Measurements from ENCODE around the gene RPL19.
"Not testable (repeated sequence)": the region's sequence is repeated elsewhere in the genome, so short reads cannot be mapped to it uniquely, and the experiment has no call there.

RPL19 gene

DNA sequence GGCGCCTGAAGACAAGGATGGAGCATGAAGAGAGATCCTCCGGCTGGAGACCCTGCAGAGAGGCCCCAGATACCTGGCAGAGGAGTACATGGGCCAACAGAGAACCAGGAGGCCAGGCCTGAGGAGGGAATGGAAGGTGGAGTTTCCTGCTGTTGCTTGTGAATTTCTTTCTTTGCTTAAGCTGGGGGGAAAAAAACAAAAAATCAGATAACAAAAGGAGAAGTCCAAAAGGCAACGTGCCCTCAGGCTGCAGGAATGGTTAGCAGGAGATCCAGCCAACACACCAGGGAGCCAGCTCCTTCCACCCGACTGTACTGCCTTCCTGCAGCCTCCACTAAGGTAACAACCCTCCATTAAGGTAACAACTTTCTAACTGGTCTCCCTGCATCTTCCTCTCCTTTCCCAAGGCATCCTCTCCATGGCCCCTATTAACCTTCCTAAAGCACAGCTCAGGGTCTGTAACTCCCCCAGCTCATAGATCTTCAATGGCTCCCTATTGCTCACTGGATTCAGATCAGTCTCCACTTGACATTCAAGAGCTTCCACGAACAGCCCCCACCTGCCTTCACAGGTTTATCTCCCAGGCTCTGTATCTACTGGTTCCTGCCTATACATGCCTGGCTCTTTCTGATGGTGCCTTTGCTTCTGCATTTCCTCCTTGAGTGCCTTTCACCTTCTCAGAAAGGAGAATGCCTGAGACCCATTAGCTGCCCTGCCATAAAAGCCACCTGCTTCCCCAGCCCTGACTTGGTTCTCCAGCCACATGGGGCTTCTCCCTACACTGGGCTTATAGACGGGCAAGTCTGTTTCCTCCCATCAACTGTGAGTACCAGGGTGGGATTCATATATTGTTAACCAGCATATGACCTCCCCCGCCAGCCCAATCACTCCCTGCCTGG is 33.4 kb upstream of the RPL19 start:
- no peak for TF ChIP-seq ZNF274 (IDR thresholded peaks at IDR 0.05; ENCODE audit: low read depth, low read length)
- no peak overlapping the region for H3K4me3 ChIP-seq (ENCODE audit: low read length)

- no peak overlapping the region for H3K4me3 ChIP-seq (ENCODE audit: low read length)
- no peak for TF ChIP-seq ZNF274 (IDR thresholded peaks at IDR 0.05; ENCODE audit: low read depth, low read length)
Observed at GRCh38 chr17:39167476-39167875, 32.6 kb upstream of the RPL19 start.

- H3K4me3 ChIP-seq (ENCODE audit: low read length) = not testable (repeated sequence)
Observed at GRCh38 chr17:39168503-39168902, 31.6 kb upstream of the RPL19 start.

GRCh38 chr17:39169101-39169500 is 31.0 kb upstream of the RPL19 start:
- no peak overlapping the region for H3K4me3 ChIP-seq (ENCODE audit: low read length)
- no peak for TF ChIP-seq ZNF274 (IDR thresholded peaks at IDR 0.05; ENCODE audit: low read depth, low read length)

DNA sequence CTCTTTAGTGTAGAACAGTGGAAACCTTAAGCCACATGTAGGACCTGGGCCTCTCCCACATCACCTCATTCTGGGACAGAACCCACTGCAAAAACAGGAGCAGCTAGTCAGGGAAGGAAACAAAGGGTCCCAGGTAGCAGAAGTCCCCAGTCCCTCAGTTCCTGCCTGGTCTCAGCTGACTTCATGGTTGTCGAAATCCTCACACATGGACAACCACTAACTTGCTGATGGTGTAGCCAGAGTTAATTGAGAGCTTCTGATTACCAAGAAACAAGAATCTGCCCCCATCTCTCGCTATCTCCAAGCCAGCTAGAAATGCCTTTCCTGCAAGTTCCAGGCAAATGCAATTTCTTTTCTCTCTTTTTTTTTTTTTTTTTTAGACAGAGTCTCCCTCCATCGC is 30.6 kb upstream of the RPL19 start:
- H3K4me3 ChIP-seq (ENCODE audit: low read length) = no peak overlapping the region
- TF ChIP-seq ZNF274 (IDR thresholded peaks at IDR 0.05; ENCODE audit: low read depth, low read length) = no peak

GRCh38 chr17:39170109-39170508 is 30.0 kb upstream of the RPL19 start:
- H3K4me3 ChIP-seq (ENCODE audit: low read length) = no peak overlapping the region
- no peak for TF ChIP-seq ZNF274 (IDR thresholded peaks at IDR 0.05; ENCODE audit: low read depth, low read length)

DNA sequence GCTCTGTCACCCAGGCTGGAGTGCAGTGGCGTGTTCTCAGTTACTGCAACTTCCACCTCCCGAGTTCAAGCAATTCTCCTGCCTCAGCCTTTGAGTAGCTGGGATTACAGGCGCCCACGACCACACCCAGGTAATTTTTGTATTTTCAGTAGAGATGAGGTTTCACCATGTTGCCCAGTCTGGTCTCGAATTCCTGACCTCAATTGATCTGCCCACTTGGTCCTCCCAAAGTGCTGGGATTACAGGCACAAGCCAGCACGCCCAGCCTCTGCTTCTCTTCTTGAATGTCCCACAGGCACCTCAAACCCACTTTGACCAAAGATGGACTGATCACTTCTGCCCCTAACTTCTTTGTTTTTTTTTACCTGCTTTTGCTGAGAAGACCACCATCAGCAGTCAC is 29.5 kb upstream of the RPL19 start:
- TF ChIP-seq ZNF274 (IDR thresholded peaks at IDR 0.05; ENCODE audit: low read depth, low read length) = no peak

GRCh38 chr17:39171933-39172332 is 28.1 kb upstream of the RPL19 start:
- H3K4me3 ChIP-seq (ENCODE audit: low read length) = no peak overlapping the region
- TF ChIP-seq ZNF274 (IDR thresholded peaks at IDR 0.05; ENCODE audit: low read depth, low read length) = no peak

More for the DNA sequence above, 29.5 kb upstream of the RPL19 start:
- H3K4me3 ChIP-seq (ENCODE audit: low read length) = no peak overlapping the region

DNA sequence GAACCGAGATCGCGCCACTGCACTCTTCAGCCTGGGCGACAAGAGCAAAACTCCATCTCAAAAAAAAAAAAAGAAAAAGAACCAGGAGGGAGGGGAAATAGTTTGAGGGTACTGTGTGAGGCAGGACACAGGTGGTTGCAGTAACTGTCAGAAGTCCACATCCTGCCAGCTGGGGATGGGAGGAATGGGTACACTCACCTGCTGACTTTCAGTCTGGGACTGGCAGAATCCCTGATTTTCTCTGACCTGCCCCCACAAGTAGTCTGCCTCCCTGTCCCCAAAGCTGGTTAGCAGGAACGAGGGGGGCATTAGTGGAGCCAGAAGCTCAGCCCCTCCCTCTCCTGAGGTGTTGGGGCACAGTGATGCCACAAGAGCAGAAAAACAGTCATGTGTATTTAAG is 27.0 kb upstream of the RPL19 start:
- no peak overlapping the region for H3K4me3 ChIP-seq (ENCODE audit: low read length)
- TF ChIP-seq ZNF274 (IDR thresholded peaks at IDR 0.05; ENCODE audit: low read depth, low read length) = no peak

DNA sequence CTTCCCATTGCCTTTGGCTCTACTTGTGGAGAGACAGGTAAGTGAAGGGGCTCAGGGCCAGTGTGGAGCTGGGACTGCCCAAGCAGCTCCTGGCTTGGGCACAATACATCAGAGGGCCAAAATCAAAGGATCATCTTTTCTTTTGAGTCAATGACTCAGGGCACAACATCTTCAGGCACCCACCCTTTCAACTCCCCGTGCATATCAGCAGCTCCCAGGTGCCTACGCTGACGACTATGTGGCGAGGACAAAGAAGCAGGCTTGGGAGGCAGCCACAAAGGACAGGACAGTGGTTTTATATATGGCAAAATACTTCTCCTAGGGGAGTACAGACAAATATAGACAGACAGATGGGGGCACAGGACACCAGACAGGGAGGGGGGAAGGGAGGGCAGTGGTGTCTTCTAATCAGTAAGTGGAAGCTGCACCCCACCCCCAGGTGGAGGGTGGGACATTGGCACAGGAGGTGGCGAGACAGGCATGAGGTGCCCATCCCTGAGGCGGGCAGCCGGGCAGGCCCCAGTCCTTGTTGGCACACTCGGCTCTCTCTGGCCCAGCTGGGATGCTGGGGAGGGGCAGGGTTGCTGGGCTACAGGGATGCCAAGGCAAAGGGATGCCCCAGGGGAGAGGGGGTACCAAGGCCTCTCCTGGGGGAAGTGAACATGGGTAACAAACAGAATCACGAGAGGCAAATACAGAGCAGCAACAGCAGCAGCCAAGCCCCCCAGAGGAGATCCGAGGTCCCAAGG is 26.4 kb upstream of the RPL19 start:
- TF ChIP-seq ZNF274 (IDR thresholded peaks at IDR 0.05; ENCODE audit: low read depth, low read length) = no peak
- H3K4me3 ChIP-seq (ENCODE audit: low read length) = no peak overlapping the region

DNA sequence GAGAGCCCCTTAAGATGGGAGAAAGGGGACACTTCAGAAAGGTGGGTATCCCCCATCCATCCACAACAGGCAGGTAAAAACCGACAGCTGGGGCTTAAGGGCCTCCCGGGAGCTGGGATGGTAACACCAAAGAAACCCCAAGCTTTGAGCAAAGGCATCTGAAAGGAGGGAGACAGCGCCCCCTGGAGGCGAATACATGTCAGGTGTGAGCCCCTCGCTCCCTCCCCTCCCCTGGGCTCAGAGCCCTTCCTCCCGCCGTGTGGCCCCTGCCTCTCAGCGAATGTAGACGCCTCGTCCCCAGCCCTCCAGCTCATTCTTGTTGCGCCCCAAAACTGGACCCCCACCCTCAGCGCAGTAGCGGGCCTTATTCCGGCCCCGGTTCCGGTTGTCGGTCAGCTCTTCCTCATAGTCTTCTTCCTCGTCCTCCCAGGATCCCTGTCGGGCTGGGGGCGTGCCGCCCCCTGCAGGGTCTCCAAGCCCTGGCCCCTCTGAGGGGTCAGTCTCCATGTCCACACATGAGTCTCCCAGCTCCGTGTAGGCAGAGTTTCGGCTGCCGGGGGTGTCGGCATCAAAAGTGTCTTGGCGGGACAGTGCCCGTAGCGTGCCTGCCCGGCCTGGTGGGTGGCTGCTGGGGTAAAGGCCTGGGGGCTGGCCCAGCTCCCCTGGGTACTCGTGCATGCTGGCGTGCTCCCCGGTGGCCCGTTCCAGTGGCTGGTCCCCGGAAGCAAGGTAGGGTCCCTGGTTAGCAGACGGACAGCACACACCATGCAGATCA is 25.0 kb upstream of the RPL19 start:
- H3K4me3 ChIP-seq (ENCODE audit: low read length) = no peak overlapping the region
- no peak for TF ChIP-seq ZNF274 (IDR thresholded peaks at IDR 0.05; ENCODE audit: low read depth, low read length)

DNA sequence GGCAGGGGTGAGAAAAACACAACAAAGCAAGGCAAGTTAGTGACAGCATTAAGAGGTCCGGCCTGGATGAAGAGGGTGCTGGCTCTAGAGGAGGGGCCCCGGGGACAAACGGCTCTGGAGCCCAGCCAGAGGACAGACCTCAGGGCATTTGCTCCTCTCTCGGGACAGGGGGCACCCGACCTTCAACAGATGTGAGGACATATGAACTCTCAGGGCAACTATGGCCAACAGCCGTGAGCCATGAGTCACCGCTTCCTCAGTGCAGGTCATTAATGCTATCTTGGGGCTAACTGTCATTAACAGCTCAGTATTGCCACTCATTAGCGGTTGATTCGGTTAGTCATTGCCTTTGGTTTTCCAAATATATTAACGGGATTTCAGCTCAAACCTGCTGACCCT is 24.4 kb upstream of the RPL19 start:
- no peak for TF ChIP-seq ZNF274 (IDR thresholded peaks at IDR 0.05; ENCODE audit: low read depth, low read length)
- H3K4me3 ChIP-seq (ENCODE audit: low read length) = no peak overlapping the region

DNA sequence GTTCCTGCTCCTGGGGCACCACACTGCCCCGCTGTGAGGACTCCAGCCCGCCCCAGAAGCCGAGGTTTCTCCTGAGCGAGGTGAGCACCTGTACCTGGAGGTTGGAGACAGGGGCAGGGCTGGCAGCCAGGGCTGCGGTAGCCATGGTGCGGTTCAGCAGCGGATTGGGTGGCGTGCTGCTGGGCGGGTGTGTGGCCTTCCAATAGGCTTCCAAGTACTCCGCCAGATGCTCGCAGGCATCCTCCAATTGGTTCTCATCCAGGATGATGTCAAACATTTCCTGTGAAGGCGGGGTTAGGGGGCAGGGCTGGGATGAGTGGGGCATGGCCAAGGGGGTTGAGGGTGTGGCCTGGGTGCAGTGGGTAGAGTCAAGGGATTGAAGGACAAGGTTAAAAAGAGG is 22.8 kb upstream of the RPL19 start:
- no peak overlapping the region for H3K4me3 ChIP-seq (ENCODE audit: low read length)
- no peak for TF ChIP-seq ZNF274 (IDR thresholded peaks at IDR 0.05; ENCODE audit: low read depth, low read length)

GRCh38 chr17:39178536-39178935 is 21.5 kb upstream of the RPL19 start:
- H3K4me3 ChIP-seq (ENCODE audit: low read length) = no peak overlapping the region
- no peak for TF ChIP-seq ZNF274 (IDR thresholded peaks at IDR 0.05; ENCODE audit: low read depth, low read length)

Data from GM08714 (cell line).